ENCODE measurements around the gene MIXL1.
"Not testable (repeated sequence)": the region's sequence is repeated elsewhere in the genome, so short reads cannot be mapped to it uniquely, and the experiment has no call there.

Gene MIXL1

DNA sequence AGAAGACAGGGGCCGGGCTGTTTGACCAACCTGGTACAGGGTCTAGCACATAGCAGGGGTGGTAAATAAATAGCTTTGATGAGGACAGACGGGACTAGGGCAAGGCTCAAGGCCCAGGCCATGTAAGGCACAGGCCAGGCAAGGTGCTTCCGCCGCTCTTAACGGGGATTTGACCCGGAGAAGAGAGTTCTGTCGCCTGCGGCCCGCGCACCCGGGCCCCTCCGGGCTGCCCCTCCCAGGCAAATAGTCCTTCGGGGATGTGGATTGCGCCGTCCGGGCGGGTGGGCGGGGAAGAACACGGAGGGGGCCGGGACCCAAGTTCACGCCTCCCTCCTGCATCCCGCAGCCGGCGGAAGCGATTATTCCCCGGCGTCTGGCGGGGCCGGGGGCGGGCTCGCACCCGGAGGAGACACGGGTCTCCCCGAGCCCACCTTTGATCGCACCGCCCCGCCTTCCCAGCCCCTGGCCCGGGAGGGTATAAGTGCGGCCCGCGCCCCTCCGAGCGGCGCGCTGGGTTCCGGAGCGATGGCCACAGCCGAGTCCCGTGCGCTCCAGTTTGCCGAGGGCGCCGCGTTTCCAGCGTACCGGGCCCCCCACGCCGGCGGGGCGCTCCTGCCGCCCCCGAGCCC lies at the start of gene MIXL1:
Gene MIXL1 (plus strand): TSS at position 508 of the 629 bp plus-strand sequence. CDS start 18 bp downstream, at position 526.
- no peak for FAIRE-seq
- no peak for DNase-seq (ENCODE audit: insufficient read length, low spot score)

DNA sequence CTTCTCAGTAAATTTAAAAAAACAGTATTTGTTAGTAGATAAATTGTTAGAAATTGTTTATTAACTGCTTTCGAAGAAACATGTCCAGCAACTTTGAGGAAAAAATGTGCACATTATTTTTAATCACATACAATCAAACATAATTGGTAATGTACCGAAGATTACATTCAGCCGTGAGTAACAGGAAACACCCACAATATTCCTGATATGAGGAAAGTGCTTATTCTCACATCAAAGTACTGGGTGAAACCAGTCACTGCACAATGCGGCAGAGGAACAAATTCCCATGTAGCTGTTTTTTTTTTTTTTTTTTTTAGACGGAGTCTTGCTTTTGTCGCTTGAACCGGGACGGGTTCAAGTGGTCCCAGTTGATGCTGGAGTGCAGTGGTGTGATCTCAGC lies 46.6 kb upstream of the MIXL1 start:
- FAIRE-seq, result no peak

DNA sequence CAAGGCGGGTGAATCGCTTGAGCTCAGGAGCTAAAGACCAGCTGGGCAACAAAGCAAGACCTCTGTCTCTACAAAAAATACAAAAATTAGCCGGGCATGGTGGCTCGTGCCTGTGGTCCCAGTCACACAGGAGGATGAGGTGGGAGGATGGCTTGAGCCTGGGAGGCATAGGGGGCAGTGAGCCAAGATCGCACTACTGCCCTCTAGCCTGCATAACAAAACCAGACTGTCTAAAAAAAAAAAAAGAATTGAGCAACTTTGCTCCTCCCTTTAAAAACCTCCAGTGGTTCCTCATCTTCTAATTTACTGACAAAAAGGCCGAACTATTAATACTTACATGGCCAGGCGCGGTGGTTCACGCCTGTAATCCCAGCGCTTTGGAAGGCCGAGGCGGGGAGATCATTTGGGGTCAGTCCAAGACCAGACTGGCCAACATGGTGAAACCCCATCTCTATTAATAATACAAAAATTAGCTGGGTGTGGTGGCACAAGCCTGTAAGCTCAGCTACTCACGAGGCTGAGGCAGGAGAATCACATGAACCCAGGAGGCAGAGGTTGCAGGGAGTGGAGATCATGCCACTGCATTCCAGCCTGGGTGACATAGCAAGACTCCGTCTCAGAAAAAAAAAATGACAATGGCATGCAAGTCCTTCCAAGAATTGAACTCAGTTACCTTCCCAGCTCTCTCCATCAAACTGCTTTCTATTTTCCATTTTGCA lies 41.3 kb upstream of the MIXL1 start:
- DNase-seq (ENCODE audit: insufficient read length, low spot score) (peak; percentile 44), FAIRE-seq (no peak)

More for the DNA sequence above, 46.6 kb upstream of the MIXL1 start:
- no peak for DNase-seq (ENCODE audit: insufficient read length, low spot score)

DNA sequence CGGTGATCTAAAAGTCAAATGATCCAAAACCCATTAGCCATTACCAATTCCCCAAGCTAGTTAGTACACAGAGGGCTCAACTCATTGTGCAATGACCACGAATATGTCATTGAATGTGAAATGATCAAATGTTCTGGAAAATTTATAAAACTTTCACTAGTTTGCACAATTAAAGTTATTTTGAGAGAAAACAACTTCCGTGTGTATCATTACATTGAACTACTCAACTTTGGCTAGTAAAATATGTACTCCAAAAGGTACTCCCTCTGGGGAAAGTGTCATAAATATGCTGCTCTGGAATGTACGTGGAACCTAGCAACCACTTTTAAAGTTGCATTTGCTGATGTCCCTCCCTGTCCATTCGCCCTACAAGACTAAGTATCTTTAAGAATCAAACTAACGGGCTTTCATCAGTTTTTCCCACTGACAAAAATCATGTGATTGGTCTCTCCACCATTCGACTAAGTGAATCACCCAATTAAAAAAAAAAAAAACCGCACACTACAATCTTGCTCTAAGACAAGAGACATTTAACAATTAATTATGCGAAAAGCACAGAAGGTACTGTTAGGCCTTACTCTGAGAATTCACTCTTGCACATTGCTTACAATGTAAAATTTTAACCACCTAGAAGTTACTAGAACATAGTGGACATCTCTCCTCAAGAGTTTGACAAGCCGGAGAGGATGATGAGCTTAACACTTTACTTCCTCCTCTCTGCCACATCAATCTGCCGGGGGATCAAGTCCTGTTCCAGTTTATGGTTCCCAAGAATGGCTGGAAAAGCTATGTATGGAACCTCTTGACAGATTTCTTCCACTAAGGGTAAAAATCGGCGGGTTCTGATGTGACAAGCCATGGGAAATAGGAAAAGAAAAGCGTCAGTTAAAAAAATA lies 38.1 kb upstream of the MIXL1 start:
- FAIRE-seq (no peak), DNase-seq (ENCODE audit: insufficient read length, low spot score) (no peak)

DNA sequence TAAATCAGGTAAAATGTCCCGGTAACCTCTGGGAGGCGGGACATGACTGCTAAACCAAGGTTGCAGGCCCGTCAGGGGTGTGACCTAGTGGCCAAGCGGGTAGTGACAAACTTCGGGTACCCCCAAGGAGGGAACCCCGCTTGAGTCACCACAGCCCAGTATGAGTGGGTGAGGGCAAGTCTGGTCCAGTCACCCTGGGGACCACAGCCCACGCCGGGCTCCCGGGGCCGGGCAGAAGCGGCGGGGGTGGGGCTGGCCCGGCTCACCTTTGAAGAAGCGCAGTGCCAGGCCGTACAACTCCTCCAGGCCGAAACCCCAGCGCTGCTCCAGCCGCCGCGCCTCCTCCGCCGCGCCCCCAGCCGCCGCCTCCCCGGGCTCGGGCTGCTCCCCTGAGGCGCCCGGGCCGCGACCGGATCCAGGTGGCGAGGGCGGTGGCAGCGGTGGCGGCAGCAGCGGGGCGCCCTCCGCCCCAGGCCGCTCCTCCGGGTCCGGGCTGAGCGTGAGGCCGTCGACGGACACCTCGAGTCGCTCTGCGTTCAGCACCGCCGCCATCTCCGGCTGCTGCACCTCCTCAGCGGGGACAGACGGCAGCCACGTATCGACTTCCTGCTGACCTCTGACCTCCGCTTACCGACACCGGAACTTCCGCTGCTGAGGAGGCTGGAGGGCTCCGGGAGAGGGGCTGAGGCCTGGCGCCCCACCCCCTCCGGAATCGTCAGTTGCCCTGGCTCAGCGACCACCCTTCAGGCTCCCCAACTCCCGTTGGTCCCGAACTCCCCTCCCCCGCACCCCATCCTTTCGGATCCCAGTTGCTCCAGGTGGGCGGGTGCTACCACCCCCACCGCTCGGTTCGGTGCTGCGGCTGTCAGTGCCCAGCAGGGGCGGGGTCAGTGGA lies 37.1 kb upstream of the MIXL1 start, which contains the start of gene ACBD3:
Gene ACBD3 (minus strand): TSS at position 618 of the 895 bp plus-strand sequence. CDS start 66 bp downstream, at position 552.
- FAIRE-seq, result peak; percentile 92

DNA sequence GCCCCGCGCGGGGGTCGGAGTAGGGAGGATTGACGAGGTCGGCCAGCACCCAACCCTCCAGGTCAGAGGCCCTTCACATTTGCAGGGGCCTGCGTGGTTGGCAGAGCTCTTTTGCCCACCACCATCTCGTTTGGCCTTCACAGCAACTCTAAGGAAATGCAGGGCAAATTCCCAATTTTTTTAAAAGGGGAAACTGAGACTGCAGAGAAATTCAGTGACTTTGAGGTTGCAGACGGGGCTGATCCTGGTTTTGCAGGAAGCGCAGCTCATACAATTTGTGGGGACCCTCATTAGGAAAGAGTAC lies 36.5 kb upstream of the MIXL1 start:
- DNase-seq (ENCODE audit: insufficient read length, low spot score), result no peak
- FAIRE-seq, result no peak

More for the DNA sequence above, 37.1 kb upstream of the MIXL1 start, which contains the start of gene ACBD3:
- DNase-seq (ENCODE audit: insufficient read length, low spot score), result peak; percentile 96

DNA sequence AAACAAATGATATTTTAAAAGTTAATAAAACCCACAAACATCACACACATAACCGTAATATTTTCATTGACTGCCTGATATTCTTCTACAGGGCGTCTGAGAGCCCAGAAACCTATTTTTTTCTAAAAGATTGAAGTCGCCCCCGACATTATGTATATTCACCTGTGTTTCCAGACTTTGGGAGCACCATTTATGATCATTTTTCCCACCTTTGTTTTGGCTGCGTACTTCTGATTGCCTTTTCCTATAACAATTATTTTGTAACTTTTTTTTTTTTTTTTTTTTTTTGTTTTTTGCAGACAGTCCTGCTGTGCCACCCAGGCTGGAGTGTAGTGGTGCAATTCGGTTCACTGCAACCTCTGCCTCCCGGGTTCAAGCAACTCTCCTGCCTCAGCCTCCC lies 36.1 kb upstream of the MIXL1 start:
- FAIRE-seq (no peak), DNase-seq (ENCODE audit: insufficient read length, low spot score) (no peak)

DNA sequence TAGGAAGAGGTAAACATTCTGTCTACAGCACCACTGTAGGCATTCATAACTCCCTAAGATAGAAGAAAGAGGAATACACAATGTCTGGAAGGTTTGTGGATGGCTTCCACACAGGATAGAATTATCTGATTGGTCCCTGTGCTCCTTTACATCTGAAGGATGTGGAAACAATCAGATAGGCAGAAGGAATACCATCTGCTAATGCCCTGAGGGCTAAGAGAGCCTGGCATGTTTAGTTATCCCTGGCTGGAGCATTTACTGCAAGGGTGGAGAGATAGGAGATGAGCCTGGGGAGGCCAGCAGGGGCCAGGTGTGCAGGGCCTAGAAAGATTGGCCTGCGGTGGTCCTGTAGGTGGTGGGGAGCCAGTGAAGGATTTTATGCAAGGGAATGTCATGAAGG lies 28.3 kb upstream of the MIXL1 start:
- FAIRE-seq (no peak), DNase-seq (ENCODE audit: insufficient read length, low spot score) (no peak)

DNA sequence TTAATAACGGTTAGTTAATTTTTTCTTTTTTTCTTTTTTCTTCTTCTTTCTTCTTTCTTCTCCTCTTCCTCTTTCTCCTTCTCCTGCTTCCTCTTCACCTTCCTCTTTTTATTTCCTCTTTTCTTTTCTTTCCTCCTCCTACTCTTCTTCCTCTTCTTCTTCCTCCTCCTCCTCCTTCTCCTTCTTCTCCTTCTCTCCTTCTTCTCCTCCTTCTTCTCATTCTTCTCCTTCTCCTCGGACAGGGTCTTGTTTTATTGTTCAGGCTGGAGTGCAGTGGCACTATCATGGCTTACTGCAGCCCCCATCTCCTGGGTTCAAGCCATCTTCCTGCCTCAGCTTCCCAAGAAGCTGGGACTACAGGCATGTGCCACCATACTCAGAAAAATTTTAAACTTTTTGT lies 23.5 kb upstream of the MIXL1 start:
- no peak for FAIRE-seq
- DNase-seq (ENCODE audit: insufficient read length, low spot score), result no peak

DNA sequence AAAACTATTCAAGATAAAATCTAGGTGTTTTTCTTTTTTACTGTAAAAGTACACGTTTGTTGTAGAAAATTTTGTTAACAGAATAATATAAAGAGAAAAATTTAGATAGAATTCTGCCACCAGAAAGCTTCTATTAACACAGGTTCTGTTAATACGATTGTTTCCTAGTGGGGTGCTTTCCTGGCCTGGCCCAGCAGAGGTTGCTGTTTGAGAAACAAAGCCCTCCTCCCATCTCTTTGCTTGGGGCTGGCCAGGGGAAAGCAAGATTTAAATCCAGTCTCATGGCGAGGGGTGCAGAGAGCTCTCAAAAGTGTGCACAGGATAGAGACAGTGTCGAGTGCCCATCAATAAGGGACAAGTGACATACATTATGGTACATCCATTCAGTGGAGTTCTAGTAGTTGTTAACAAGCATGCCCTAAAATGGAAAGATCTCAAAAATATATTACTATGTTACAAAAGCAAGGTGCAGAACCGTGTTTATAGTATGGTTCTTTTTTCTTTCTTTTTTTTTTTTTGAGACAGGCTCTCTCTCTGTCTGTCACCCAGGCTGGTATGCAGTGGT lies 22.4 kb upstream of the MIXL1 start:
- FAIRE-seq (no peak), DNase-seq (ENCODE audit: insufficient read length, low spot score) (no peak)

DNA sequence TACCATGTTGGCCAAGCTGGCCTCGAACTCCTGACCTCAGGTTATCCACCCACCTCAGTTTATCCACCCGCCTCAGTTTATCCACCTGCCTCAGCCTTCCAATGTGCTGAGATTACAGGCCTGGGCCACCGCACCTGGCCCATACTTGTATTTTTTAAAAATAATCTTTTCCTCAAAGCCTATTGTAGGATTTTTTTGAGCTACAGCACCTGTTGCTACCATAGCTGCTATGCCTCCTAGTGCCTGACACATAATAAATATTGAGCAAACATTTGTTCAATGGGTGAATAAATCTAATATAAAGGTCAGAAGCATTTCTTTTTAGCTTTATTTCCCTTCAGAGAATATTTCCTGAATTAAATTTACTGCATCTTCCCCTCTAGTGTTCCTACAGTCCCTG lies 21.2 kb upstream of the MIXL1 start:
- no peak for FAIRE-seq

DNA sequence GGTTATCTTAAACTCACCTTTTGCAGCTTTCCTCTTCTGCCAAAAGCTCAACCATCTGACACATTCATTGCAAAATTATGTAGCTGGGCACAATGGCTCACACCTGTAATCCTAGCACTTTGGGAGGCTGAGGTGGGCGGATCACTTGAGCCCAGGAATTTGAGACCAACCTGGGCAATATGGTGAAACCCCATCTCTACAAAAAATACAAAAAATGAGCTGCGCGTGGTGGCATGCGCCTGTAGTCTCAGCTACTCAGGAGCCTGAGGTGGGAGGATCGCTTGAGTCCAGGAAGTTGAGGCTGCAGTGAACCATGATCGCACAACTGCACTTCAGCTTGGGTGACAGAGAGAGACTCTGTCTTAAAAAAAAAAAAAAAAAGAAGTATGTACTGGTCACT lies 20.8 kb upstream of the MIXL1 start:
- FAIRE-seq; DNase-seq (ENCODE audit: insufficient read length, low spot score): not testable (repeated sequence)

More for the DNA sequence above, 21.2 kb upstream of the MIXL1 start:
- no peak for DNase-seq (ENCODE audit: insufficient read length, low spot score)

DNA sequence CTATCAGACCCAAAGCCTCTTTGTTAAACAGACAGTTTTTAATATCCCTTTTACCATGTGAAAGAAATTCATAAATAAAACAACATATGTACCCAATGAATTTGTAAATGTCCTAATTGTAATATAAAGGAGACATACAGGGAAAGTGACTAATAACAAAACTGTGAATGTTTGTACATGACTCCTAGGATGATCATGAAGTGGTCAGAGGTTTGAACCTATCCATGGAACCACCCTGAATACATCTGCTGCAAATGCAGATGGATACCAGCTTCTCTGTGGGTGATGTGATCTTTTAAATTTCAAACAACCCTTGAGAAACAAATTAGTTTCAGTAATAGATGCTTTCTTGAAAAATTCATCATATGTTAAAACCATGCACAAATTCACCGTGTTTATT lies 20.2 kb upstream of the MIXL1 start:
- DNase-seq (ENCODE audit: insufficient read length, low spot score) (no peak), FAIRE-seq (no peak)

DNA sequence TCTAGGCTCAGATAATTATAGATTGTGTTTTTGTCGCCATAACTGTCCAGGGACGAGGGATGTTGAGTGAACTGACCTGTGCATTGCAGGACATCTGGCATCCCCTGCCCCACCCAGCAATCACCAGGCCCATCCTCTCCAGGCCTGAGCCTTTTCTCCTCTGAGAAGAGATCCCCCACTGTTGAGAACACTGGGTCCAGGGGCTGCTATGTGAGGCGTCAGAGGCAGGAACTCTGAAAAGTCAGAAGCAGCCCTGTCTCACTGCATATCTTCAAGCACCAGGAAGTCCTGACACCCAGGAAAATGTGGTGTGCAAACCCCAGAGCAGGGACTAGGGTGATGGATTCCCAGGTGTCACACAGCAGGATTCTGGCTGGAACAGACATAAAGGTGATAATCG lies 19.8 kb upstream of the MIXL1 start:
- FAIRE-seq, result no peak
- DNase-seq (ENCODE audit: insufficient read length, low spot score), result no peak

DNA sequence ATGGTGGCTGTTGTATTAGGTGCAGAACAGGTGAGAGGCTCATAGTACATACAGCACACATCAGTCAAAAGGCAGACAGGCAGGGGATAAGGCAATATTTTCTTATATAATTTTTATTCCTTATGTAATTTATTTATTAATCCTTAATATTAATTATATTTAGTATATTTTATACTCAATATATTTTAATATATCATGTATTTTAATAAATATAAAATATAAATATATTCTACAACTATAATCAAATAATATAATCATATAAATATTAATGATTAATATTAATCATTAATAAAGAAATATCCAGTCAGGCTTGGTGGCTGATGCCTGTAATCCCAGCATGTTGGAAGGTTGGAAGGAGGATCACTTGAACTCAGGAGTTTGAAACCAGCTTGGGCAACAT lies 19.3 kb upstream of the MIXL1 start:
- DNase-seq (ENCODE audit: insufficient read length, low spot score) (no peak), FAIRE-seq (no peak)

DNA sequence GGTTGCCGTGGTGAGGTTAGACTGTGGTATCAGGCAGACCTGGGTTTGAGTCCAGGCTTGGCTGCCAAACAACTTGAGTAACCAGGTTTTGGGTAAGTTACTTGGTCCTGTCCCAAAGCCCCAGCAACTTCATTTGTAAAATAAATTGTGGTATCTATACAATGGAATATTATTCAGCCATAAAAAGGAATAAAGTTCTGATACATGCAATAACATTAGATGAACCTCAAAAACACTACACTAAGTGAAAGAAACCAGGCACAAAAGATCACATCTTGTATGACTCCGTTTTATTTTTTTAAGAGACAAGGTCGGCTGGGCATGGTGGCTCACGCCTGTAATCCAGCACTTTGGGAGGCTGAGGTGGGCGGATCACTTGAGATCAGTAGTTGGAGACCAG lies 16.4 kb upstream of the MIXL1 start:
- no peak for DNase-seq (ENCODE audit: insufficient read length, low spot score)
- no peak for FAIRE-seq

DNA sequence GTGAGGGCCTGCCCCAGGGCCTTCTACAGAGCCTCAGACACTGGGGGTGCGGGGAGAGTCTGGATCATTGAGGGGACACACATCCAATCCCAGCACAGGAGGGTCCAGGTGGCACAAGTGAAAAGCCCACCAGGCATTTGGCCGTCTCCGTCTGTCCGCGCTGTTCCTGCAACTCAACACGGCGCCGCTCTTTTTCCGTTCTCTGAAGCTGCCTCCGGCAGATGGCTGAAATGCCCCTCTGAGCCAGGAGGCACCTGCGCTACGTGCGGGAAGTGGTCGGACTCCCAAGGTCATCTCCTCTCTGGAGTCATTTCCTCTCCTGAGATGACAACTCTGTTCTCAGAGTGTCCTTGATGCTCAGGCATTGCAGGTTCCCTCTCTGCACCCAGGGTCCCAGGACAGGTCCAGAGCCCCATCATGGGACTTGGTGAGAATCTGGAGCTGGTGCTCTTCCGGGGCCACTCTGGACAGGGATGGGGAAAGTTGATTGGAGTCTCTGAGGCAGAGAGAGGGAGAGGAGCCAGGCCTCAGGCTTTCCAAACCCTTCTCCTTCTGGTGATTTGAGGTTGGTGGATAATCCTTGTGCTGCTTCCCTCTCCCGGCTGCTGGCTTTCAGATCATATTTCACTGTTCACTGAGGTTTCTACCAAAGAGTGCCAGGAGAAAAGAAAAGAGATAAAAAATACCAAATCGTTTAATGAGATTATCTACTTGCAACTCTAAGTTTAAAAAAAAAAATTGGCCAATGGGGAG lies 14.0 kb upstream of the MIXL1 start:
- FAIRE-seq (no peak), DNase-seq (ENCODE audit: insufficient read length, low spot score) (no peak)

DNA sequence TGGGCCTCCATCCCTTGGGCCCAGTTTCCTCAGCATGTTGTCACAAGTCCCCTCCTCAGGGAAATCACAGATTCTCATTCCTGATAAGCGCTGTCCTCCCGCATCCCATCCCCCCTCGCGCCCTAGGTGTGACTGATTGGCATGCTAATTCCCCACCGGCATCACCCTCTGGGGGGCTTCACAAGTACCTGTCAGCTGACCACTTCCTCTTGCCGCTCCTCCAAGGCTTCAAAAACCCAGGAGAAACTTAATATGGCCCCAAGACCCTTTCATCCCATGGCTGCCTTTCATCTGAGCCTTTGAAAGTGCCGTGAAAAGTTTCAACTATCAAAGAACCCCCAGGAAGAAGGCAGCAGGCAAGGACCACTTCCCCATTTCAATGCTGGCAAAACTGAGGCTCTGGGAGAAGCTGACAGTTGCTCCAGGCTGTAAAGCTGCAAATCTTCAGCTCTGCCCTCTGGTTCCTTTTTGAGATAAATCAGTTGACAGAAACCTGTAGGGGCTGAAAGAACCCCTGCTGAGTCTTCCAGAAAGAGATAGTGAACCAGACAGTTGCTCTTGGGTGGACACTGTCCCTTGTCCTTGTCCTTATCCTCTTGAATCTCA lies 12.8 kb upstream of the MIXL1 start:
- FAIRE-seq (no peak), DNase-seq (ENCODE audit: insufficient read length, low spot score) (no peak)
